HG02678 (cell line): Measurements from ENCODE around the gene RND3.

Experiments used
- ATAC-seq: cut with Tn5 transposase; IDR thresholded peaks from one replicate; pipeline ENCODE4 v1.9.1; 2021; ENCODE audit warnings: mild to moderate bottlenecking, moderate library complexity; ENCODE audit not compliant: unreplicated experiment

The RND3 gene

GRCh38 chr2:150494234-150494945, 6.9 kb upstream of the RND3 start:
- no peak for ATAC-seq

- no peak for ATAC-seq
Measured at GRCh38 chr2:150491943-150492342, 4.5 kb upstream of the RND3 start.

- ATAC-seq: no peak
Measured at GRCh38 chr2:150491430-150491829, 4.0 kb upstream of the RND3 start.

GRCh38 chr2:150490466-150490865, 3.0 kb upstream of the RND3 start:
- ATAC-seq: no peak

- no peak for ATAC-seq
Measured at GRCh38 chr2:150486539-150487484, 655 bp downstream of the RND3 start.

GRCh38 chr2:150485871-150486538, 1.5 kb downstream of the RND3 start:
- no peak for ATAC-seq

GRCh38 chr2:150485114-150485870, 2.2 kb downstream of the RND3 start:
- ATAC-seq: no peak

GRCh38 chr2:150484461-150485021, 2.9 kb downstream of the RND3 start:
- no peak for ATAC-seq

- no peak for ATAC-seq
Measured at GRCh38 chr2:150484006-150484405, 3.5 kb downstream of the RND3 start.

GRCh38 chr2:150483532-150483931, 3.9 kb downstream of the RND3 start:
- no peak for ATAC-seq

- ATAC-seq: no peak
Measured at GRCh38 chr2:150482667-150483400, 4.6 kb downstream of the RND3 start.

GRCh38 chr2:150482111-150482510, 5.4 kb downstream of the RND3 start:
- ATAC-seq: no peak

GRCh38 chr2:150480971-150481830, 6.3 kb downstream of the RND3 start:
- no peak for ATAC-seq

- ATAC-seq: no peak
Measured at GRCh38 chr2:150480241-150480640, 7.2 kb downstream of the RND3 start.

- no peak for ATAC-seq
Measured at GRCh38 chr2:150479075-150479915, 8.2 kb downstream of the RND3 start.

GRCh38 chr2:150478200-150478974, 9.1 kb downstream of the RND3 start:
- no peak for ATAC-seq

GRCh38 chr2:150477347-150477746, 10.1 kb downstream of the RND3 start:
- no peak for ATAC-seq
